Stimulated activated memory B cell treated with anti-CD40 and anti-IgM and Interleukin-4, amounts not matched to agents 10 μg/mL and 1 μg/mL and 100 μg/mL, for 72 hours (primary cell): ENCODE data around the gene NXT2.
A peak's percentile ranks its signal among the peaks of the same experiment; 100 is the strongest.
"Not testable (repeated sequence)": the region's sequence is repeated elsewhere in the genome, so short reads cannot be mapped to it uniquely, and the experiment has no call there.

Experiments used
- ATAC-seq: fragments of 150-1000 bp; cut with Tn5 transposase; 2 replicates; pipeline ENCODE4 v1.10.0; 2021
- H3K27ac Mint-ChIP-seq: one replicate; pipeline ENCODE4 v1.8.0; 2022; ENCODE audit warnings: mild to moderate bottlenecking, mixed read lengths
- H3K27me3 Mint-ChIP-seq: one replicate; pipeline ENCODE4 v1.8.0; 2022; ENCODE audit warnings: mixed read lengths
- H3K36me3 Mint-ChIP-seq: one replicate; pipeline ENCODE4 v1.8.0; 2022; ENCODE audit warnings: mixed read lengths
- H3K4me1 Mint-ChIP-seq: one replicate; pipeline ENCODE4 v1.8.0; 2022; ENCODE audit warnings: mixed read lengths
- H3K4me3 Mint-ChIP-seq: one replicate; pipeline ENCODE4 v1.8.0; 2022; ENCODE audit warnings: mild to moderate bottlenecking, moderate library complexity, mixed read lengths
- H3K9me3 Mint-ChIP-seq: one replicate; pipeline ENCODE4 v1.8.0; 2022; ENCODE audit warnings: mixed read lengths

The NXT2 gene

GRCh38 chrX:109536439-109537323 lies at the start of gene NXT2:
Gene NXT2 (plus strand): TSS chrX:109536844. CDS start chrX:109537007, 163 bp downstream.
- ATAC-seq: peak; percentile 100
- Mint-ChIP-seq H3K27me3 (no peaks in the 10 kb centered on the region), H3K36me3 (no peaks in the 10 kb centered on the region)

GRCh38 chrX:109487640-109488039 lies 49.0 kb upstream of the NXT2 start:
- Mint-ChIP-seq H3K36me3 (no peaks in the 10 kb centered on the region), H3K9me3 (no peaks in the 10 kb centered on the region), H3K4me3 (no peak overlapping the region), H3K27me3 (no peaks in the 10 kb centered on the region), H3K4me1 (no peaks in the 10 kb centered on the region), H3K27ac (no peak overlapping the region)
- peak; percentile 51 for ATAC-seq

More at GRCh38 chrX:109536439-109537323, at the start of gene NXT2:
- H3K4me1 Mint-ChIP-seq: peaks cover 16% of the 10 kb centered on the region
- peak within 1 kb of the TSS; percentile 100 for H3K27ac Mint-ChIP-seq
- peak within 1 kb of the TSS; percentile 96 for H3K4me3 Mint-ChIP-seq
- peaks cover 2% of the 10 kb centered on the region for H3K9me3 Mint-ChIP-seq

- Mint-ChIP-seq H3K27ac (no peak overlapping the region), H3K4me3 (no peak overlapping the region), H3K9me3 (no peaks in the 10 kb centered on the region), H3K4me1 (no peaks in the 10 kb centered on the region), H3K27me3 (no peaks in the 10 kb centered on the region), H3K36me3 (no peaks in the 10 kb centered on the region)
- no peak for ATAC-seq
Observed at GRCh38 chrX:109489174-109489573, 47.5 kb upstream of the NXT2 start.

DNA sequence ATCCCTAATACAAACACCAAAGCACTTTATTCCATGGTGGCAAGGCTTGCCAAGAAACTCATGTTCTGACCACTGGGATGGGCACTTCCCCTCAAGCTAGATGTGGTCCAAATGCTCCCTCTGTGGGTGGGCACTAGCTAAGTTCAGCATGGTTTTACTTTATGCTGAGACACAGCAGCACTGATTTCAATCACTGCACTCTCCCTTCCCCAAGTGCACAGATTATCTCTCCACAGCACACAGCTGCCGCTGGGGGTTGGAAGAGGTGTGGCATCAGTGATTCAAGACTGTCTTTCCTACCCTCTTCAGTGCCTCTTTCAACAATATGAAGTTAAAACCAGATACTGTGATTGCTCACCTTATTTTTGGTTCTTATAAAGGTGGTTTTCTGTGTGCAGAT lies 38.2 kb upstream of the NXT2 start:
- no peaks in the 10 kb centered on the region for H3K9me3 Mint-ChIP-seq
- H3K4me3 Mint-ChIP-seq: no peak overlapping the region
- no peak for ATAC-seq
- no peaks in the 10 kb centered on the region for H3K4me1 Mint-ChIP-seq
- no peaks in the 10 kb centered on the region for H3K27me3 Mint-ChIP-seq
- H3K36me3 Mint-ChIP-seq: no peaks in the 10 kb centered on the region
- no peak overlapping the region for H3K27ac Mint-ChIP-seq

GRCh38 chrX:109501176-109501575 lies 35.5 kb upstream of the NXT2 start:
- Mint-ChIP-seq H3K4me3 (no peak overlapping the region), H3K27me3 (no peaks in the 10 kb centered on the region), H3K36me3 (no peaks in the 10 kb centered on the region), H3K4me1 (no peaks in the 10 kb centered on the region), H3K9me3 (no peaks in the 10 kb centered on the region), H3K27ac (no peak overlapping the region)
- no peak for ATAC-seq

- no peak overlapping the region for H3K27ac Mint-ChIP-seq
- H3K9me3 Mint-ChIP-seq: no peaks in the 10 kb centered on the region
- ATAC-seq: no peak
- H3K4me3 Mint-ChIP-seq: no peak overlapping the region
- peaks cover 16% of the 10 kb centered on the region for H3K27me3 Mint-ChIP-seq
- no peaks in the 10 kb centered on the region for H3K36me3 Mint-ChIP-seq
- H3K4me1 Mint-ChIP-seq: no peaks in the 10 kb centered on the region
Observed at GRCh38 chrX:109508915-109509314, 27.7 kb upstream of the NXT2 start.

DNA sequence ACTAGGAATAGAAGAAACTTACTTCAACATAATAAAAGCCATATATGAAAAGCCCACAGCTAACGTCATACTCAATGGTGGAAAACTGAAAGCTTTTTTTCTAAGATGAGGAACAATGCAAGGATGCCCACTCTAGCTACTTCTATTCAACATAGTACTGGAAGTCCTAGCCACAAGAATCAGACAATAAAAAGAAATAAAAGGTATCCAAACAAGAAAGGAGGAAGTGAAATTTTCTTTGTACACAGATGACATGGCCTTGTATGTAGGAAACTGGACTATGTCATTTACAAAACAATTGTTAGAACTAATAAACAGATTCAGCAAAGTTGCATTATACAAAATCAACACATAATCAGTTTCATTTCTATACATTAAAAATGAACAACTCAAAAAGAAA lies 25.5 kb upstream of the NXT2 start:
- Mint-ChIP-seq H3K4me3 (no peak overlapping the region), H3K9me3 (no peaks in the 10 kb centered on the region), H3K27ac (no peak overlapping the region), H3K4me1 (no peaks in the 10 kb centered on the region), H3K27me3 (peaks cover 16% of the 10 kb centered on the region), H3K36me3 (no peaks in the 10 kb centered on the region)
- ATAC-seq: no peak

- H3K36me3 Mint-ChIP-seq: no peaks in the 10 kb centered on the region
- no peak for ATAC-seq
Observed at GRCh38 chrX:109519001-109519400, 17.6 kb upstream of the NXT2 start.

GRCh38 chrX:109533005-109533404 lies 3.6 kb upstream of the NXT2 start:
- Mint-ChIP-seq H3K27me3 (no peaks in the 10 kb centered on the region), H3K27ac (no peak overlapping the region), H3K36me3 (no peaks in the 10 kb centered on the region), H3K9me3 (peaks cover 2% of the 10 kb centered on the region), H3K4me3 (no peak overlapping the region), H3K4me1 (peaks cover 22% of the 10 kb centered on the region)
- ATAC-seq: peak; percentile 31

More at GRCh38 chrX:109519001-109519400, 17.6 kb upstream of the NXT2 start:
- no peaks in the 10 kb centered on the region for H3K27me3 Mint-ChIP-seq
- H3K9me3 Mint-ChIP-seq: peaks cover 2% of the 10 kb centered on the region
- H3K27ac Mint-ChIP-seq: no peak overlapping the region
- no peaks in the 10 kb centered on the region for H3K4me1 Mint-ChIP-seq
- H3K4me3 Mint-ChIP-seq: no peak overlapping the region

- H3K27ac Mint-ChIP-seq: no peak overlapping the region
- no peaks in the 10 kb centered on the region for H3K27me3 Mint-ChIP-seq
- no peak for ATAC-seq
- no peak overlapping the region for H3K4me3 Mint-ChIP-seq
- peaks cover 2% of the 10 kb centered on the region for H3K9me3 Mint-ChIP-seq
- peaks cover 22% of the 10 kb centered on the region for H3K4me1 Mint-ChIP-seq
- H3K36me3 Mint-ChIP-seq: no peaks in the 10 kb centered on the region
Observed at GRCh38 chrX:109533631-109534030, 3.0 kb upstream of the NXT2 start.

DNA sequence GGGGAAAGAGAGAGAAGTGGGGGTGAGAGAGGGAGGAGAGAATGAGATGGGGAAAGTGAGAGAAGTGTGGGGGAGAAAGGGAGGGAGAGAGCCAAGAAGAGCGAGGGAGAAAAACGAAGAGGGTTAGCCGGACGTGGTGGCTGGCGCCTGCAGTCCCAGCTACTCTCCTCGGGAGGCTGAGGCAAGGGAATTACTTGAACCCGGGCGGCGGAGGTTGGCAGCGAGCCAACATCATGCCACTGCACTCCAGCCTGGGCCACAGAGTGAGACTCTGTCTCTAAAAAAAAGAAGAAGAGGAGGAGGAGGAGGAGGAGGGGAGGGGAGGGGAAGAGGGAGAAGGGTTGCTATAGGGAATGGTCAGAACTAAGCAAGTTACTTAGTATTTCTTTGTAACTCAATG lies 1.7 kb upstream of the NXT2 start:
- H3K27me3 Mint-ChIP-seq: no peaks in the 10 kb centered on the region
- H3K9me3 Mint-ChIP-seq: peaks cover 2% of the 10 kb centered on the region
- H3K36me3 Mint-ChIP-seq: no peaks in the 10 kb centered on the region
- no peak overlapping the region for H3K4me3 Mint-ChIP-seq
- H3K4me1 Mint-ChIP-seq: peaks cover 22% of the 10 kb centered on the region
- H3K27ac Mint-ChIP-seq: no peak overlapping the region
- ATAC-seq: no peak

DNA sequence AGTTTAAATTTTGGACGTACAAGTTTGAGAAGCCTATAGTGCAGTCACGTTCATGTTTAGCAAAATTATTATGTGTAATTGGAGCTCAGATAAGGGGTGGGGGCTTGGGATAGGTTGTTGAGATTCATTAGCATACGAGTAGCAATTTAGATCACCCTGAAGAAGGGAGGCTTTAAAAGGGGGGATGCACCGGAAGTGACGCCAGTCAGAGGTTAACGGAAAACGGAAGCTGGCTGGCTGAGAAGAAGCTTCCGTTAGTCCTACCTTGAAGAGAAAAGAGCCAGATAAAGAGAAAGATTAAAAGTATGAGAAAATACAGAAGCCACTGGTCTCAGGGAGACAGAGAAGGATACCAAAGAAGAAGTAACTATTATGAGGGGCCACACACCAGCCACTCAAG lies 1.1 kb upstream of the NXT2 start:
- Mint-ChIP-seq H3K27ac (peak overlapping the region; percentile 100), H3K4me3 (peak overlapping the region; percentile 26), H3K36me3 (no peaks in the 10 kb centered on the region), H3K27me3 (no peaks in the 10 kb centered on the region), H3K4me1 (peaks cover 18% of the 10 kb centered on the region), H3K9me3 (peaks cover 2% of the 10 kb centered on the region)
- no peak for ATAC-seq

GRCh38 chrX:109537324-109537665 lies 651 bp downstream of the NXT2 start:
- Mint-ChIP-seq H3K4me3 (peak overlapping the region; percentile 96), H3K27ac (peak overlapping the region; percentile 100), H3K36me3 (no peaks in the 10 kb centered on the region), H3K4me1 (peaks cover 16% of the 10 kb centered on the region), H3K27me3 (no peaks in the 10 kb centered on the region), H3K9me3 (peaks cover 2% of the 10 kb centered on the region)
- ATAC-seq: no peak

DNA sequence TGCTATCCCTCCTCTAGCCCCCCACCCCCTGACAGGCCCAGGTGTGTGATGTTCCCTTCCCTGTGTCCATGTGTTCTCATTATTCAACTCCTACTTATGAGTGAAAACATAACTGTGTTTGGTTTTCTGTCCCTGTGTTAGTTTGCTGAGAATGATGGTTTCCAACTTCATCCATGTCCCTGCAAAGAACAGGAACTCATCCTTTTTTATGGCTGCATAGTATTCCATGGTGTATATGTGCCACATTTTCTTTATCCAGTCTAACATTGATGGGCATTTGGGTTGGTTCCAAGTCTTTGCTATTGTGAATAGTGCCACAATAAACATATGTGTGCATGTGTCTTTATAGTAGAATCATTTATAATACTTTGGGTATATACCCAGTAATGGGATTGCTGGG lies 2.4 kb downstream of the NXT2 start:
- not testable (repeated sequence) for ATAC-seq, H3K4me1 Mint-ChIP-seq, H3K9me3 Mint-ChIP-seq, H3K4me3 Mint-ChIP-seq, H3K27me3 Mint-ChIP-seq, H3K27ac Mint-ChIP-seq, H3K36me3 Mint-ChIP-seq

DNA sequence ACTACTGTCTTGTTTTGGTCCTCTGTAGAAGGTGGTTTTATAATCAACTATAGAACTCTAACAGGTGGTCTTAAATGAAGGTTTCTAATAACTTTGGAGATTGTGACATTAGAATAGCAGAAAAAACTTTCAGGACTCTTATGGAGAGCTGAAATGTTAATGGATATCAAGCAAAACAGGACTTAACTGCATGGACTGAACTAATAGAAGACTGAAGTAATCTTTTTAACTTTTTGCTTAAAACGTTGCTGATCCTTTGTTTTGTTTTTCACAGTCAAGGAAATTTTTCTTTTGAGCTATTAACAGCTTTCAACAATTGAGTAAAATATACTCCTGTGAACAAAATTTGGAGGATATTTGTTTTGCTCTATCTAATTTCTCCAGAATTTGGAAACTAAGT lies 17.2 kb downstream of the NXT2 start:
- Mint-ChIP-seq H3K27ac (no peak overlapping the region), H3K27me3 (no peaks in the 10 kb centered on the region), H3K9me3 (peaks cover 3% of the 10 kb centered on the region), H3K4me3 (no peak overlapping the region), H3K36me3 (no peaks in the 10 kb centered on the region), H3K4me1 (no peaks in the 10 kb centered on the region)
- ATAC-seq: no peak

GRCh38 chrX:109576083-109576482 lies 39.4 kb downstream of the NXT2 start:
- not testable (repeated sequence) for H3K27ac Mint-ChIP-seq, ATAC-seq, H3K27me3 Mint-ChIP-seq, H3K4me3 Mint-ChIP-seq, H3K4me1 Mint-ChIP-seq, H3K36me3 Mint-ChIP-seq, H3K9me3 Mint-ChIP-seq
